ENCODE results near the gene PRR5L.

Gene PRR5L

DNA sequence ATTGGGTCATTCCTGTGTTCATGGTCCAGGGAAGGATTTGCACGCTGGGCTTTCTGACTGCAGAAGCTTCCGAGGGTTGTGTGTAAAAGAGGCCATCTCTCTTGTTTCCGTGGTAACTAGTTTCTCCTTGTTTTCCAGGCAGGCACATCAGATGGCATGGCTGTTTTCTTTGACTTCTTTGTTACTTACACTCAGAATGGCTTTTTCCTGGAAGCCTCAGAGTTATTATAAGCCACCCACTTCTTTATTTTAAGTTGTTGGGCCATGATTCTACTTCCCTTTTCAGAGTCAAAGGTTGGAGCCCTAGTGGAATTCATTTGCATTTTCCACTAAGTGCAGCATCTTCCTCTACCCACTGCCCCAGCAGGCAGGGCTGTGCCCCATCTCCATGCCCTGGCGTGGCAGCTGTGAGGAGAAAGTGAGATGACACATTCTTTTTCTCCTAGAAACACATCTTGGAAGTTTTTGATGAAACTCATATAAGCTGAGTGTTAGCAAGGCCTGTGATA is 94.9 kb downstream of the PRR5L start:
- no peak overlapping the region for H3K27ac ChIP-seq
- in situ Hi-C loops (cut with HindIII; ENCODE audit: low pct_ligation_motif_present, low sequenced_read_pairs): no loop called here
- DNase-seq: no peak
- TF ChIP-seq CTCF (IDR thresholded peaks at IDR 0.05; ENCODE audit: low read depth, low read length, missing control alignments): no peak
- H3K27me3 ChIP-seq (replicated peaks): no peaks in the 10 kb centered on the region
- no peaks in the 10 kb centered on the region for H3K36me3 ChIP-seq (replicated peaks)
- H3K4me3 ChIP-seq (ENCODE audit: low read depth, low read length): no peak overlapping the region

DNA sequence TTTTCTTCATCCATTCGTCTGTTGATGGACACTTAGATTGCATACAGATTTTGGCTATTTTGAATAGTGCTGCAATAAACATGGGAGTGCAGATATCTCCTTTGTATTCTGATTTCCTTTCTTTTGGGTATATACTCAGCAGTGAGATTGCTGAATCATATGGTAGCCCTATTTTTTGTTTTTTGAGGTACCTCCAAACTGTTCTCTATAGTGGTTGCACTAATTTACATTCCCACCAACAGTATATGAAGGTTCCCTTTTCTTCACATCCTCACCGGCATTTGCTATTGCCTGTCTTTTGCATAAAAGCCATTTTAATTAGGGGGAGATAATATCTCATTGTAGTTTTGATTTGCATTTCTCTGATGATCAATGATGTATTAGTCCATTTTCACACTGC is 96.1 kb downstream of the PRR5L start:
- H3K27ac ChIP-seq: no peak overlapping the region
- H3K27me3 ChIP-seq (replicated peaks): no peaks in the 10 kb centered on the region

DNA sequence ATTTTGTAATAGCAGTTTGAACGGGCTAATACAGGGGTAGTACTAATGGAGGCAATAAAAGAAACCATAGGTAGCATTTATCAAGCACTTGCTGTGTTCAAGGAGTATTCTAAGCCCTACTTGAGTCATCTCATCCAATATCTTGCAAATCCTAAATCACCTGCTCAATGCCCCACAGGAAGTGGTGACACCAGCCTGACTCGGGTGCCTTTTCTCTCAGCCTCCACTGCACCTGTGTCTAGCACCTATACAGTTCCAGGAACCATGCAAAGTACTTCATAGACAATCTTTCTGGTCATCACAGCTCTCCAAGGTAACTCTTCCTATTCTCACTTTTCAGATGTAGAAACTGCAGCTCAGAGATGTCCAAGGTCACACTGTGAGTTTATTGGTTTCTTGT is 98.0 kb downstream of the PRR5L start:
- no peak for DNase-seq

More for the DNA sequence above, 96.1 kb downstream of the PRR5L start:
- peaks cover 8% of the 10 kb centered on the region for H3K36me3 ChIP-seq (replicated peaks)
- H3K4me3 ChIP-seq (ENCODE audit: low read depth, low read length): no peak overlapping the region
- no peak for DNase-seq
- no peak for TF ChIP-seq CTCF (IDR thresholded peaks at IDR 0.05; ENCODE audit: low read depth, low read length, missing control alignments)
- in situ Hi-C loops (cut with HindIII; ENCODE audit: low pct_ligation_motif_present, low sequenced_read_pairs): no loop called here

GRCh38 chr11:36394926-36395325 is 98.8 kb downstream of the PRR5L start:
- Histone ChIP-seq H3K27ac (no peak overlapping the region), H3K4me3 (ENCODE audit: low read depth, low read length) (no peak overlapping the region), H3K27me3 (replicated peaks) (no peaks in the 10 kb centered on the region), H3K36me3 (replicated peaks) (peaks cover 28% of the 10 kb centered on the region)
- no peak for TF ChIP-seq CTCF (IDR thresholded peaks at IDR 0.05; ENCODE audit: low read depth, low read length, missing control alignments)
- in situ Hi-C loops (cut with HindIII; ENCODE audit: low pct_ligation_motif_present, low sequenced_read_pairs): no loop called here
- DNase-seq: no peak

More for the DNA sequence above, 98.0 kb downstream of the PRR5L start:
- H3K27me3 ChIP-seq (replicated peaks): no peaks in the 10 kb centered on the region
- peaks cover 20% of the 10 kb centered on the region for H3K36me3 ChIP-seq (replicated peaks)
- no peak overlapping the region for H3K27ac ChIP-seq
- no peak for TF ChIP-seq CTCF (IDR thresholded peaks at IDR 0.05; ENCODE audit: low read depth, low read length, missing control alignments)
- in situ Hi-C loops (cut with HindIII; ENCODE audit: low pct_ligation_motif_present, low sequenced_read_pairs): no loop called here
- no peak overlapping the region for H3K4me3 ChIP-seq (ENCODE audit: low read depth, low read length)

- Histone ChIP-seq H3K36me3 (replicated peaks) (peaks cover 28% of the 10 kb centered on the region), H3K27me3 (replicated peaks) (no peaks in the 10 kb centered on the region), H3K4me3 (ENCODE audit: low read depth, low read length) (no peak overlapping the region), H3K27ac (no peak overlapping the region)
- no peak for TF ChIP-seq CTCF (IDR thresholded peaks at IDR 0.05; ENCODE audit: low read depth, low read length, missing control alignments)
- in situ Hi-C loops (cut with HindIII; ENCODE audit: low pct_ligation_motif_present, low sequenced_read_pairs): no loop called here
- no peak for DNase-seq
Observed at GRCh38 chr11:36395978-36396736, 100.1 kb downstream of the PRR5L start.

All from brain microvascular endothelial cell (primary cell).